ENCODE measurements around the gene TRIM62. TPM values are rescaled to one million over a fixed set of nuclear protein-coding genes. Genes with fewer than 3 reads are reported as not detected.
A peak's percentile ranks its signal among the peaks of the same experiment; 100 is the strongest.

Gene TRIM62
- 1 to 10 TPM; 6.2 to 8.8 TPM for total RNA-seq
- 6.0 TPM for polyA plus RNA-seq (ENCODE audit: insufficient read depth, low read depth, low replicate concordance)
- long read RNA-seq, donor 1, partial matches to known transcripts, result 0 of 3 reads
- long read RNA-seq, donor 1, other reads (novel, unspliced or antisense), result 0 of 3 reads
- long read RNA-seq, donor 2, result 0 reads

- DNase-seq, result peak; percentile 91
- peak within 1 kb of the TSS; percentile 64 to 67 for H3K4me3 ChIP-seq
- intact Hi-C loops (cut with DNase I; ENCODE audit: low total_unique reads), result no loop called here
- no peaks in the 10 kb centered on the region for H3K9me3 ChIP-seq
- H3K4me1 ChIP-seq, result peaks cover 5% of the 10 kb centered on the region
- H3K36me3 ChIP-seq (ENCODE audit: low read depth, missing control alignments), result no peaks in the 10 kb centered on the region
- TF ChIP-seq POLR2A (IDR thresholded peaks at IDR 0.05), result no peak
- TF ChIP-seq, protein P1, sequence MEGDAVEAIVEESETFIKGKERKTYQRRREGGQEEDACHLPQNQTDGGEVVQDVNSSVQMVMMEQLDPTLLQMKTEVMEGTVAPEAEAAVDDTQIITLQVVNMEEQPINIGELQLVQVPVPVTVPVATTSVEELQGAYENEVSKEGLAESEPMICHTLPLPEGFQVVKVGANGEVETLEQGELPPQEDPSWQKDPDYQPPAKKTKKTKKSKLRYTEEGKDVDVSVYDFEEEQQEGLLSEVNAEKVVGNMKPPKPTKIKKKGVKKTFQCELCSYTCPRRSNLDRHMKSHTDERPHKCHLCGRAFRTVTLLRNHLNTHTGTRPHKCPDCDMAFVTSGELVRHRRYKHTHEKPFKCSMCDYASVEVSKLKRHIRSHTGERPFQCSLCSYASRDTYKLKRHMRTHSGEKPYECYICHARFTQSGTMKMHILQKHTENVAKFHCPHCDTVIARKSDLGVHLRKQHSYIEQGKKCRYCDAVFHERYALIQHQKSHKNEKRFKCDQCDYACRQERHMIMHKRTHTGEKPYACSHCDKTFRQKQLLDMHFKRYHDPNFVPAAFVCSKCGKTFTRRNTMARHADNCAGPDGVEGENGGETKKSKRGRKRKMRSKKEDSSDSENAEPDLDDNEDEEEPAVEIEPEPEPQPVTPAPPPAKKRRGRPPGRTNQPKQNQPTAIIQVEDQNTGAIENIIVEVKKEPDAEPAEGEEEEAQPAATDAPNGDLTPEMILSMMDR (IDR thresholded peaks at IDR 0.05), result no peak
- H3K27ac ChIP-seq, result peak within 1 kb of the TSS; percentile 9 to 79
- 0% methylated on average over 18 to 32 of the region's 35 CpGs for WGBS, 2 donors
- H3K27me3 ChIP-seq, result no peaks in the 10 kb centered on the region
These were observed at the start of gene TRIM62 for GRCh38 chr1:33181921-33182341. TSS of gene TRIM62 (minus strand) at chr1:33182043. CDS start at chr1:33181432, 611 bp downstream.

GRCh38 chr1:33231166-33231565 lies 49.3 kb upstream of the TRIM62 start:
- H3K4me1 ChIP-seq, result no peaks in the 10 kb centered on the region
- no peak overlapping the region for H3K27ac ChIP-seq
- H3K27me3 ChIP-seq, result no peaks in the 10 kb centered on the region
- H3K36me3 ChIP-seq (ENCODE audit: low read depth, missing control alignments), result no peaks in the 10 kb centered on the region
- DNase-seq, result no peak
- TF ChIP-seq POLR2A (IDR thresholded peaks at IDR 0.05), result no peak
- TF ChIP-seq, protein P1 (IDR thresholded peaks at IDR 0.05), result no peak
- H3K9me3 ChIP-seq, result no peaks in the 10 kb centered on the region
- WGBS, 2 donors, result 92 to 95% methylated on average over 7 of the region's 7 CpGs
- H3K4me3 ChIP-seq, result no peak overlapping the region
- intact Hi-C loops (cut with DNase I; ENCODE audit: low total_unique reads), result no loop called here

DNA sequence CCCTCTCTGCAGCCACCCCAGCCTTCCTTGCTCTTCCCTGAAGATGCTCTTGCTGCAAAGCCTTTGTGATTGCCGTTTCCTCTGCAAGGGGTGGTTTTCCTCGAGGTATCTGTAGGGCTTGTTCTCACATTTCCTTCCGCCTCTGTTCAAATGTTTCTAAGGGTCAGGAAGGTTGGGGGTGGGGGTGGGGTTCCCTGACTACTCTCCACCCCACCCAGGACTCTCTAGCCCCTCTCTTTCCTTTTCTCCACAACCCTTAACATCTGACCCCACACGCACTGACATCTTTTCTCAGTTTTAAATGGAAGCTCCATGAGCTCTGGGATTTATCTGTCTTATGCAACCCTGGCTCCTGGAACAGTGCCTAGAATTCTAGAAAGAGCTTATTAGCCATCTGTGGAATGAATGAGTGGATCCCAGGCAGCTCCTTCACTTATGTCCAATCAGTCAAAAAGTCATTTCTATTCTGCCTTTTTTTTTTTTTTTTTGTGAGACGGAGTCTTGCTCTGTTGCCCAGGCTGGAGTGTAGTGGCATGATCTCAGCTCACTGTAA lies 47.2 kb upstream of the TRIM62 start:
- no peak overlapping the region for H3K4me3 ChIP-seq
- no peaks in the 10 kb centered on the region for H3K4me1 ChIP-seq
- TF ChIP-seq, protein P1 (IDR thresholded peaks at IDR 0.05), result no peak
- TF ChIP-seq POLR2A (IDR thresholded peaks at IDR 0.05), result no peak
- intact Hi-C loops (cut with DNase I; ENCODE audit: low total_unique reads), result no loop called here
- no peaks in the 10 kb centered on the region for H3K36me3 ChIP-seq (ENCODE audit: low read depth, missing control alignments)
- H3K9me3 ChIP-seq, result no peaks in the 10 kb centered on the region
- H3K27ac ChIP-seq, result no peak overlapping the region
- peak; percentile 53 for DNase-seq
- WGBS, 2 donors, result 47 to 55% methylated on average over 5 of the region's 5 CpGs
- H3K27me3 ChIP-seq, result no peaks in the 10 kb centered on the region

- Histone ChIP-seq H3K27me3 (no peaks in the 10 kb centered on the region), H3K4me1 (no peaks in the 10 kb centered on the region), H3K4me3 (no peak overlapping the region), H3K36me3 (ENCODE audit: low read depth, missing control alignments) (no peaks in the 10 kb centered on the region), H3K9me3 (no peaks in the 10 kb centered on the region), H3K27ac (no peak overlapping the region)
- 79 to 84% methylated on average over 1 of the region's 1 CpG for WGBS, 2 donors
- TF ChIP-seq, protein P1 (IDR thresholded peaks at IDR 0.05), result no peak
- TF ChIP-seq POLR2A (IDR thresholded peaks at IDR 0.05), result no peak
- DNase-seq, result no peak
- intact Hi-C loops (cut with DNase I; ENCODE audit: low total_unique reads), result no loop called here
These were observed 43.7 kb upstream of the TRIM62 start for GRCh38 chr1:33225586-33225985.

Measured in testis (tissue), 5 donors.